SK-N-SH (cell line): ENCODE data around the gene BEGAIN. TPM values are rescaled to one million over a fixed set of nuclear protein-coding genes. Genes with fewer than 3 reads are reported as not detected.

Source experiments
- CTCF ChIA-PET: fragments of 300-600, 350-600 bp; formaldehyde crosslinking; extraction: SDS; loops from one replicate; lab custom pipeline; 2021; lab: Yijun Ruan, JAX
- POLR2A ChIA-PET: fragments of 350-600 bp; sonication (Branson Sonifier 250); formaldehyde crosslinking; extraction: SDS; loops from one replicate; lab custom pipeline; 2020; ENCODE audit warnings: antibody characterized with exemption, inconsistent platforms; lab: Yijun Ruan, JAX
- DNase-seq: peaks from one replicate; pipeline ENCODE4 v3.0.0; 2012
- H2AFZ ChIP-seq: fragments of 200-600 bp; sonication (generic); 2 replicates; pipeline ENCODE4 v1.8.1; 2016; ENCODE audit warnings: antibody characterized with exemption, mild to moderate bottlenecking, low read depth
- H3F3A ChIP-seq: fragments of 200-600 bp; sonication (generic); replicated peaks from 2 replicates; pipeline ENCODE3; 2016; ENCODE audit warnings: antibody characterized with exemption, mild to moderate bottlenecking; ENCODE audit not compliant: insufficient read depth
- H3K27ac ChIP-seq, 2 experiments: fragments of 200-500 bp in 1 of 2; fragments of 200-600 bp in 1 of 2; sonication (Bioruptor generic) in 1 of 2; sonication (generic), shearing (Covaris generic) in 1 of 2; 2 replicates each; pipeline versions ENCODE4 v1.5.1 to v1.6.1; 2014 to 2016; ENCODE audit warnings: low read depth in 2 of 2, inconsistent platforms in 1 of 2, low read length in 1 of 2, mild to moderate bottlenecking in 1 of 2, mixed read lengths in 1 of 2
- H3K27me3 ChIP-seq: fragments of 200-600 bp; sonication (generic), shearing (Covaris generic); 2 replicates; pipeline ENCODE4 v1.6.1; 2016; ENCODE audit warnings: mixed run types; ENCODE audit not compliant: insufficient read depth
- H3K36me3 ChIP-seq, 2 experiments: fragments of 200-500 bp in 1 of 2; fragments of 200-600 bp in 1 of 2; sonication (Bioruptor generic) in 1 of 2; sonication (generic) in 1 of 2; replicated peaks in 1 of 2; 2 replicates each; pipeline versions ENCODE3 to v1.5.1; 2014 to 2016; ENCODE audit warnings: low read length in 1 of 2, mild to moderate bottlenecking in 1 of 2; ENCODE audit not compliant: insufficient read depth in 2 of 2, control insufficient read depth in 1 of 2
- H3K4me1 ChIP-seq, 2 experiments: fragments of 200-500 bp in 1 of 2; fragments of 200-600 bp in 1 of 2; sonication (Bioruptor generic) in 1 of 2; sonication (generic), shearing (Covaris generic) in 1 of 2; 2 replicates each; pipeline versions ENCODE4 v1.5.1 to v1.6.1; 2014 to 2016; ENCODE audit warnings: low read depth in 1 of 2, low read length in 1 of 2, mixed run types in 1 of 2; ENCODE audit not compliant: insufficient read depth in 2 of 2, control insufficient read depth in 1 of 2
- H3K4me2 ChIP-seq: fragments of 200-600 bp; sonication (generic), shearing (Covaris generic); 2 replicates; pipeline ENCODE4 v1.6.1; 2017; ENCODE audit warnings: mixed run types
- H3K4me3 ChIP-seq, 2 experiments: fragments of 200-500 bp in 1 of 2; fragments of 200-600 bp in 1 of 2; sonication (Bioruptor generic) in 1 of 2; sonication (generic), shearing (Covaris generic) in 1 of 2; 2 replicates each; pipeline versions ENCODE4 v1.5.1 to v1.8.1; 2014 to 2016; ENCODE audit warnings: low read depth in 2 of 2, inconsistent platforms in 1 of 2, low read length in 1 of 2, mild to moderate bottlenecking in 1 of 2, mixed read lengths in 1 of 2, moderate library complexity in 1 of 2
- H3K79me2 ChIP-seq: fragments of 200-600 bp; sonication (generic); 2 replicates; pipeline ENCODE4 v1.8.1; 2017; ENCODE audit warnings: mild to moderate bottlenecking; ENCODE audit not compliant: insufficient read depth
- H3K9ac ChIP-seq: fragments of 200-600 bp; sonication (generic); 2 replicates; pipeline ENCODE4 v1.6.1; 2017; ENCODE audit warnings: mixed run types
- H3K9me2 ChIP-seq: fragments of 200-600 bp; sonication (generic); 2 replicates; pipeline ENCODE4 v1.6.1; 2017; ENCODE audit warnings: mixed run types
- H3K9me3 ChIP-seq: fragments of 200-600 bp; sonication (generic); 2 replicates; pipeline ENCODE4 v1.6.1; 2017; ENCODE audit warnings: mixed run types, mild to moderate bottlenecking, moderate library complexity
- H4K20me1 ChIP-seq: fragments of 200-600 bp; sonication (generic); 2 replicates; pipeline ENCODE4 v1.6.1; 2017; ENCODE audit warnings: mild to moderate bottlenecking, mixed run types; ENCODE audit not compliant: insufficient read depth
- CHD2 ChIP-seq: fragments of 150-350 bp; IDR thresholded peaks from 2 replicates; pipeline ENCODE4 v1.6.1; 2018; ENCODE audit warnings: low read length; ENCODE audit not compliant: partially characterized antibody
- EZH2phosphoT487 ChIP-seq: fragments of 200-600 bp; sonication (generic); IDR thresholded peaks from 2 replicates; pipeline ENCODE4 v1.6.1; 2017; ENCODE audit warnings: low read depth, mixed run types, mild to moderate bottlenecking, antibody characterized with exemption, moderate library complexity, borderline replicate concordance
- FOSL2 ChIP-seq: IDR thresholded peaks from 2 replicates; pipeline ENCODE4 v1.4.0; 2012; ENCODE audit warnings: low read depth, mild to moderate bottlenecking, moderate library complexity, borderline replicate concordance
- GABPA ChIP-seq: IDR thresholded peaks from 2 replicates; pipeline ENCODE4 v1.4.0; 2012; ENCODE audit warnings: low read depth, mild to moderate bottlenecking
- MEF2A ChIP-seq: IDR thresholded peaks from 2 replicates; pipeline ENCODE4 v1.4.0; 2012; ENCODE audit warnings: low read depth, borderline replicate concordance
- POLR2AphosphoS5 ChIP-seq: IDR thresholded peaks from 2 replicates; pipeline ENCODE4 v1.6.1; 2012; ENCODE audit warnings: low read depth, low read length
- WGBS: methylation state at CpG from one replicate; pipeline ENCODE4 v1.1.6; 2017; ENCODE audit warnings: low lambda C conversion rate; 5-methylcytosine and 5-hydroxymethylcytosine counted together
- polyA plus RNA-seq, 3 experiments: library from polyadenylated mRNA; depleted of rRNA; stranded (reverse); fragments of >200 nt; gene quantifications; 2 replicates each; pipeline ENCODE4 v1.2.3, GENCODE V29; 2012
- TF ChIP-seq, protein P1 (sequence below): IDR thresholded peaks from 2 replicates; pipeline ENCODE4; 2012
- TF ChIP-seq, protein P2 (sequence below): fragments of 150-350 bp; IDR thresholded peaks from 2 replicates; pipeline ENCODE4 v1.6.1; 2016; ENCODE audit warnings: mild to moderate bottlenecking, low read depth, low read length
- TF ChIP-seq, protein P3 (sequence below): IDR thresholded peaks from 2 replicates; pipeline ENCODE4 v1.4.0; 2012; ENCODE audit warnings: low read depth
- TF ChIP-seq, protein P4 (sequence below): fragments of 150-350 bp; IDR thresholded peaks from 2 replicates; pipeline ENCODE4 v1.6.1; 2017; ENCODE audit warnings: antibody characterized with exemption, low read length, low read depth, borderline replicate concordance
- TF ChIP-seq, protein P5 (sequence below): IDR thresholded peaks from 2 replicates; pipeline ENCODE4 v1.4.0; 2012; ENCODE audit warnings: low read depth, borderline replicate concordance

Gene BEGAIN
- polyA plus RNA-seq, 1 of the 3 experiments (the other 2 are of a cell fraction), result 4.2 TPM

DNA sequence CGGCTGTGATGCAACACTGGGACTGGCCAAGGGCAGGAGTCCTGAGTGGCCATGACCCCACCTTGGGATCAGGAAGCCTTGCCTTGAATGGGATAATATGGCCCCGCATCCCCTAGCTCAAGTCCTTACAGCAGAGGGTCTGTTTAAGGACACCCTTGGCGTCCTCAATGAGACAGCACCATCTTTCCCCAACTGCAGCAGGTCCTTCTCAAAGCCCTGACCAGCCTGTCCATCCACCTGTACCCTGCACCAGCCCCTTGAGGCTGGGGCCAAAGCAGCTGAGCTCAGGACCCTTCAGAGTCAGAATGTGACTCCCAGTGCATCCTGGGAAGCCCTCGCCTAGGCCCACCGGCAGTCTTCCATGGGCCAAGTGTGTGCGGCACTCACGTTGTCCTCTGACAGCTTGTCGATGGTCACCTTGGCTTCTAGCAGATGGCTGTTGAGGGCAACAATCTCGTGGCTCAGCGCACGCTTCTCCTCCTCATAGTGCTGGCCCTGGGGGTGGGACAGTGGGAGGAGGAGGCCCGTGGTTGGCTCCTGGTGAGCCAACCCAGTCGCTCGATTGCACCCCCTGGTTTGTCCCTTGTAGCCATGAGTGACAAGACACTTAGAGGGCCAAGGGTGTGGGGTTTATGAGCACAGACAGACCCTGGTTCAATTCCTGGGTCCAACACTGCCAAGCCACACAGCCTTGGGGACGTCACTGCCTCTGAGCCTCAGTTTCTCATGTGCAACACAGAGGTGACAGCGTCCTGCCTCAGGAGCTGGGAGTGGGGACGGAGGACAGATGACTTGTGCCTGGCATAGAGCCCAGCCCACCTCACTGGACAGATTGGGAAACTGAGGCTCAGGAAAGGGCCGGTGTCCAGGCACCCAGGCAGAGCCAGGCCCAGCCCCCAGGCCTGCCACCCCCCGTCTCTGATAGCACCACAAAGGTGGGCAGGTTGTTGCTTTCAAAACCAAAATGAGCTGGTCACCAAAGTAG lies 43.5 kb downstream of the BEGAIN start:
- H3K9me3 ChIP-seq, result no peaks in the 10 kb centered on the region
- WGBS, result 89% methylated on average over 7 of the region's 19 CpGs
- H3K9me2 ChIP-seq, result no peaks in the 10 kb centered on the region
- DNase-seq, result no peak
- H4K20me1 ChIP-seq, result no peaks in the 10 kb centered on the region
- no peaks in the 10 kb centered on the region for H3K79me2 ChIP-seq
- no peak overlapping the region for H3K9ac ChIP-seq
- H2AFZ ChIP-seq, result no peak overlapping the region
- H3K36me3 ChIP-seq, result peaks cover 0 to 9% of the 10 kb centered on the region in 2 experiments
- no peak overlapping the region for H3K4me3 ChIP-seq
- ChIA-PET CTCF (interaction anchor here (0.6 to 1.3 kb wide), 8 partner anchors 9 to 159 kb away, joined by 3 to 8 read pairs (median 3); no protein-coding TSS in a partner anchor), POLR2A (interaction anchor here (1.0 to 1.2 kb wide), 2 partner anchors 20 to 101 kb away, joined by 3 to 4 read pairs; no protein-coding TSS in a partner anchor)
- peaks cover 0 to 36% of the 10 kb centered on the region in 2 experiments; a peak in 1 of 4 replicates for H3K4me1 ChIP-seq
- H3K4me2 ChIP-seq, result no peak overlapping the region
- no peaks in the 10 kb centered on the region for H3K27me3 ChIP-seq
- no peak for TF ChIP-seq GABPA
- no peak for TF ChIP-seq MEF2A
- TF ChIP-seq, protein P1, sequence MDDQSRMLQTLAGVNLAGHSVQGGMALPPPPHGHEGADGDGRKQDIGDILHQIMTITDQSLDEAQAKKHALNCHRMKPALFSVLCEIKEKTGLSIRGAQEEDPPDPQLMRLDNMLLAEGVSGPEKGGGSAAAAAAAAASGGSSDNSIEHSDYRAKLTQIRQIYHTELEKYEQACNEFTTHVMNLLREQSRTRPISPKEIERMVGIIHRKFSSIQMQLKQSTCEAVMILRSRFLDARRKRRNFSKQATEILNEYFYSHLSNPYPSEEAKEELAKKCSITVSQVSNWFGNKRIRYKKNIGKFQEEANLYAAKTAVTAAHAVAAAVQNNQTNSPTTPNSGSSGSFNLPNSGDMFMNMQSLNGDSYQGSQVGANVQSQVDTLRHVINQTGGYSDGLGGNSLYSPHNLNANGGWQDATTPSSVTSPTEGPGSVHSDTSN, result no peak
- TF ChIP-seq, protein P2, sequence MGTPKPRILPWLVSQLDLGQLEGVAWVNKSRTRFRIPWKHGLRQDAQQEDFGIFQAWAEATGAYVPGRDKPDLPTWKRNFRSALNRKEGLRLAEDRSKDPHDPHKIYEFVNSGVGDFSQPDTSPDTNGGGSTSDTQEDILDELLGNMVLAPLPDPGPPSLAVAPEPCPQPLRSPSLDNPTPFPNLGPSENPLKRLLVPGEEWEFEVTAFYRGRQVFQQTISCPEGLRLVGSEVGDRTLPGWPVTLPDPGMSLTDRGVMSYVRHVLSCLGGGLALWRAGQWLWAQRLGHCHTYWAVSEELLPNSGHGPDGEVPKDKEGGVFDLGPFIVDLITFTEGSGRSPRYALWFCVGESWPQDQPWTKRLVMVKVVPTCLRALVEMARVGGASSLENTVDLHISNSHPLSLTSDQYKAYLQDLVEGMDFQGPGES, result no peak
- no peak for TF ChIP-seq EZH2phosphoT487
- TF ChIP-seq POLR2AphosphoS5, result no peak
- TF ChIP-seq CHD2, result no peak
- TF ChIP-seq, protein P3, sequence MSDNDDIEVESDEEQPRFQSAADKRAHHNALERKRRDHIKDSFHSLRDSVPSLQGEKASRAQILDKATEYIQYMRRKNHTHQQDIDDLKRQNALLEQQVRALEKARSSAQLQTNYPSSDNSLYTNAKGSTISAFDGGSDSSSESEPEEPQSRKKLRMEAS, result no peak
- TF ChIP-seq, protein P4, sequence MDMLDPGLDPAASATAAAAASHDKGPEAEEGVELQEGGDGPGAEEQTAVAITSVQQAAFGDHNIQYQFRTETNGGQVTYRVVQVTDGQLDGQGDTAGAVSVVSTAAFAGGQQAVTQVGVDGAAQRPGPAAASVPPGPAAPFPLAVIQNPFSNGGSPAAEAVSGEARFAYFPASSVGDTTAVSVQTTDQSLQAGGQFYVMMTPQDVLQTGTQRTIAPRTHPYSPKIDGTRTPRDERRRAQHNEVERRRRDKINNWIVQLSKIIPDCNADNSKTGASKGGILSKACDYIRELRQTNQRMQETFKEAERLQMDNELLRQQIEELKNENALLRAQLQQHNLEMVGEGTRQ, result no peak
- no peak for TF ChIP-seq FOSL2
- TF ChIP-seq, protein P5, sequence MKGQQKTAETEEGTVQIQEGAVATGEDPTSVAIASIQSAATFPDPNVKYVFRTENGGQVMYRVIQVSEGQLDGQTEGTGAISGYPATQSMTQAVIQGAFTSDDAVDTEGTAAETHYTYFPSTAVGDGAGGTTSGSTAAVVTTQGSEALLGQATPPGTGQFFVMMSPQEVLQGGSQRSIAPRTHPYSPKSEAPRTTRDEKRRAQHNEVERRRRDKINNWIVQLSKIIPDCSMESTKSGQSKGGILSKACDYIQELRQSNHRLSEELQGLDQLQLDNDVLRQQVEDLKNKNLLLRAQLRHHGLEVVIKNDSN, result no peak
- TF ChIP-seq, all 33 proteins: peak for 0
- Histone ChIP-seq H3F3A (no peaks in the 10 kb centered on the region), H3K27ac (peak overlapping the region in 1 of 2 experiments; percentile 48; a peak in 1 of 4 replicates)
